SH-SY5Y (cell line): ENCODE measurements around the gene RNGTT.

ENCODE experiments used
- GATA2 ChIP-seq: IDR thresholded peaks from 2 replicates; pipeline ENCODE4 v1.6.1; 2011; ENCODE audit warnings: mild to moderate bottlenecking, low read depth, low read length
- GATA3 ChIP-seq: IDR thresholded peaks from 2 replicates; pipeline ENCODE4 v1.6.1; 2011; ENCODE audit warnings: low read depth, mild to moderate bottlenecking, low read length, moderate library complexity

DNA sequence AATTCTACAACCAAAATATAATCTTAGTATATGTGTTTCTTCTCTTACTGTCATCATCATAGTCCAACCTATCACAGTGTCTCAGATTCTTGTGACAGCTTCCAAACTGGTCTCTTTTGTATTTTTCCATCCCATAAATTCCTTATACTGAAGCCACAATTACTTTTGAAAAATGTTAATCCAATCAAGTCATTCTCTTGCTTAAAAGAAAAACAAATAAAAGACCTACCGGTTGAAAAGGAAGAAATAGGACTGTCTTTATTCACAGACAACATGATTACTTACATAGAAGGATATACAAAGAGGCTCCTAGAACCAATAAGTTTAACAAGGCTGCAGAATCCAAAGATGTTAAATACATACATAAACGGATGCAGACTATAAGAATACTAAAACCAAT is 339.9 kb downstream of the RNGTT start:
- TF ChIP-seq GATA2 (no peak), GATA3 (no peak)
